Measurements from ENCODE around the gene BEST4. TPM values are rescaled to one million over a fixed set of nuclear protein-coding genes. Genes with fewer than 3 reads are reported as not detected.

Gene BEST4
- total RNA-seq, 1 experiment from 2014 or later, result 0.15 TPM

GRCh38 chr1:44806704-44807363 lies 18.9 kb upstream of the BEST4 start, which contains the start of gene DYNLT4:
DYNLT4 (minus strand) TSS chr1:44807351; CDS start chr1:44806668, 683 bp downstream.
- intact Hi-C loops (cut with micrococcal nuclease; ENCODE audit: unreplicated experiment), result no loop called here

More at GRCh38 chr1:44806704-44807363, 18.9 kb upstream of the BEST4 start, which contains the start of gene DYNLT4:
- Histone ChIP-seq H3K36me3 (ENCODE audit: control insufficient read depth, insufficient read depth, low read length) (no peaks in the 10 kb centered on the region), H3K9me3 (ENCODE audit: control insufficient read depth, insufficient read depth, low read depth, low read length) (no peaks in the 10 kb centered on the region), H3K27ac (ENCODE audit: low read length) (peak within 1 kb of the TSS; percentile 94), H3K4me3 (ENCODE audit: low read depth in 2 of 2, low read length in 2 of 2) (no peak within 1 kb of the TSS), H3K27me3 (ENCODE audit: control insufficient read depth, insufficient read depth, low read length) (no peaks in the 10 kb centered on the region), H3K4me1 (ENCODE audit: control insufficient read depth, insufficient read depth, low read length) (peaks cover 48% of the 10 kb centered on the region)
- no peak for TF ChIP-seq REST (IDR thresholded peaks at IDR 0.05; ENCODE audit: insufficient read depth in 1 of 2, low read depth in 2 of 2, low read length in 1 of 2)
- TF ChIP-seq TCF7L2 (IDR thresholded peaks at IDR 0.05; ENCODE audit: low read depth, low read length), result no peak
- TF ChIP-seq POLR2AphosphoS5 (IDR thresholded peaks at IDR 0.05; ENCODE audit: low read depth, low read length), result no peak
- TF ChIP-seq CTCF (IDR thresholded peaks at IDR 0.05), result no peak
- no peak for TF ChIP-seq SIN3A (IDR thresholded peaks at IDR 0.05; ENCODE audit: borderline replicate concordance, insufficient read depth, low read depth, low read length)
- no peak for DNase-seq (ENCODE audit: low read depth, low spot score)
- CTCF ChIA-PET, result no interaction called here
- no TSS peak for BruUV-seq (replicated peaks)
- POLR2A ChIA-PET, result interaction anchor here (0.6 to 1.2 kb wide), 2 partner anchors 12 to 85 kb away, joined by 3 to 6 read pairs; no protein-coding TSS in a partner anchor
- in situ Hi-C loops (cut with HindIII; ENCODE audit: low pct_unique_long_range_greater_than_20kb, low sequenced_read_pairs), result no loop called here
- peak; percentile 12 for ATAC-seq
